ENCODE measurements around the gene INA.

GRCh38 chr10:103327906-103328305 is 51.0 kb downstream of the INA start:
- no peak for TF ChIP-seq POLR2A (IDR thresholded peaks at IDR 0.05)
- TF ChIP-seq, protein P1, sequence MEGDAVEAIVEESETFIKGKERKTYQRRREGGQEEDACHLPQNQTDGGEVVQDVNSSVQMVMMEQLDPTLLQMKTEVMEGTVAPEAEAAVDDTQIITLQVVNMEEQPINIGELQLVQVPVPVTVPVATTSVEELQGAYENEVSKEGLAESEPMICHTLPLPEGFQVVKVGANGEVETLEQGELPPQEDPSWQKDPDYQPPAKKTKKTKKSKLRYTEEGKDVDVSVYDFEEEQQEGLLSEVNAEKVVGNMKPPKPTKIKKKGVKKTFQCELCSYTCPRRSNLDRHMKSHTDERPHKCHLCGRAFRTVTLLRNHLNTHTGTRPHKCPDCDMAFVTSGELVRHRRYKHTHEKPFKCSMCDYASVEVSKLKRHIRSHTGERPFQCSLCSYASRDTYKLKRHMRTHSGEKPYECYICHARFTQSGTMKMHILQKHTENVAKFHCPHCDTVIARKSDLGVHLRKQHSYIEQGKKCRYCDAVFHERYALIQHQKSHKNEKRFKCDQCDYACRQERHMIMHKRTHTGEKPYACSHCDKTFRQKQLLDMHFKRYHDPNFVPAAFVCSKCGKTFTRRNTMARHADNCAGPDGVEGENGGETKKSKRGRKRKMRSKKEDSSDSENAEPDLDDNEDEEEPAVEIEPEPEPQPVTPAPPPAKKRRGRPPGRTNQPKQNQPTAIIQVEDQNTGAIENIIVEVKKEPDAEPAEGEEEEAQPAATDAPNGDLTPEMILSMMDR (IDR thresholded peaks at IDR 0.05): no peak
